Central memory CD8-positive, alpha-beta T cell (primary cell): Measurements from ENCODE around the gene DQX1.

Experiments
- ATAC-seq: fragments of 150-1000 bp; cut with Tn5 transposase; replicated peaks from 2 replicates; pipeline ENCODE4 v1.10.0; 2022; ENCODE audit warnings: mild to moderate bottlenecking, moderate FRiP score, moderate number of reproducible peaks; ENCODE audit not compliant: poor library complexity, severe bottlenecking; ENCODE audit errors: extremely low read depth
- DNase-seq, 2 donors: peaks; one replicate each; pipeline ENCODE4 v3.0.0; 2021; ENCODE audit warnings: low spot score in 2 of 2
- H3K27ac Mint-ChIP-seq: one replicate; pipeline ENCODE4 v1.8.0; 2022; ENCODE audit warnings: low read depth, mild to moderate bottlenecking, moderate library complexity, mixed read lengths
- H3K27me3 Mint-ChIP-seq: one replicate; pipeline ENCODE4 v1.8.0; 2022; ENCODE audit warnings: mixed read lengths
- H3K36me3 Mint-ChIP-seq: one replicate; pipeline ENCODE4 v1.8.0; 2022; ENCODE audit warnings: mild to moderate bottlenecking, moderate library complexity, mixed read lengths; ENCODE audit not compliant: insufficient read depth
- H3K4me1 Mint-ChIP-seq: one replicate; pipeline ENCODE4 v1.8.0; 2022; ENCODE audit warnings: mixed read lengths
- H3K4me3 Mint-ChIP-seq: one replicate; pipeline ENCODE4 v1.8.0; 2022; ENCODE audit warnings: mild to moderate bottlenecking, moderate library complexity, mixed read lengths
- H3K9me3 Mint-ChIP-seq: one replicate; pipeline ENCODE4 v1.8.0; 2022; ENCODE audit warnings: mixed read lengths

DQX1 gene

DNA sequence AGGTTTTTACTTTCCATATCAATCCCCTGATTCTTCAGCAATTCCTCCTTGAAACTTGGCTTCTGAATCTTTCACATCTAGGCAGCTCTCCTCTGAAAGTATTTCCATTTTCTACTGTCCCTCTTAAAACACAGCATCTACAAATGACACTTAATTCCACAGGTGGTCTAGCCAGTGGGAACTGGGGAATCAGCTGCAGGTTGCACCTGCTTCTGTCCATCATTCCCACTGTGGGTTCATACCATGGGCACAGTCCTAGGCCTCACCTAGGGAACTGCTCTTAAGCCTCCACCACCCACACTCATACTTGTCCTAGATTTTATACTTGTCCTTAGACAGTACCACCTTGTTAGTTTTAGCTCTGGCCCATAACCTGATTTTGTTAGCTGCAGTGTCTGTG, 25.5 kb upstream of the DQX1 start:
- no peaks in the 10 kb centered on the region for H3K9me3 Mint-ChIP-seq
- peaks cover 12% of the 10 kb centered on the region for H3K4me1 Mint-ChIP-seq
- H3K4me3 Mint-ChIP-seq, result no peak overlapping the region
- no peak overlapping the region for H3K27ac Mint-ChIP-seq
- no peak for ATAC-seq
- peaks cover 27% of the 10 kb centered on the region for H3K36me3 Mint-ChIP-seq
- DNase-seq, result no peak
- peaks cover 47% of the 10 kb centered on the region for H3K27me3 Mint-ChIP-seq

DNA sequence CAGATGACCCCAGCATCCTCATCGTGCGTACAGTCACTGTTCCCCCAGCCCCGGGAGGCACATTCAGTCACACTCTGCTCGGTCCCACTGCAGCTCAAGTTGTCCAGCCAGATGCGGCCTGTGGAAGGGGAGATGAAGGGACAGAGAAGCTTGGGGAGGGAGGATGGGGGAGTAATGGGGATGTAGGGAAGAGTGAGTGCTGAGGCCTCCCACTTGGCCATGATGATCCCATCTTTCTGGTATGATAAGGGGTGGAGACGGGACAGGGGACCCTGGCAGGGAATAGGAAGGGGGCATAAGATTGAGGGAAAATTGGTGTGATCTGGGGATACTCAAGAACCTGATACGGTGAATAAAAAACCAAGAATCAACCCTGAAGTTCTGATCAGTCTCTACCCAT, 24.2 kb upstream of the DQX1 start:
- DNase-seq (no peak), ATAC-seq (no peak)
- no peaks in the 10 kb centered on the region for H3K9me3 Mint-ChIP-seq
- no peak overlapping the region for H3K27ac Mint-ChIP-seq
- H3K36me3 Mint-ChIP-seq, result peaks cover 19% of the 10 kb centered on the region
- H3K4me3 Mint-ChIP-seq, result no peak overlapping the region
- peaks cover 47% of the 10 kb centered on the region for H3K27me3 Mint-ChIP-seq
- H3K4me1 Mint-ChIP-seq, result peaks cover 8% of the 10 kb centered on the region

DNA sequence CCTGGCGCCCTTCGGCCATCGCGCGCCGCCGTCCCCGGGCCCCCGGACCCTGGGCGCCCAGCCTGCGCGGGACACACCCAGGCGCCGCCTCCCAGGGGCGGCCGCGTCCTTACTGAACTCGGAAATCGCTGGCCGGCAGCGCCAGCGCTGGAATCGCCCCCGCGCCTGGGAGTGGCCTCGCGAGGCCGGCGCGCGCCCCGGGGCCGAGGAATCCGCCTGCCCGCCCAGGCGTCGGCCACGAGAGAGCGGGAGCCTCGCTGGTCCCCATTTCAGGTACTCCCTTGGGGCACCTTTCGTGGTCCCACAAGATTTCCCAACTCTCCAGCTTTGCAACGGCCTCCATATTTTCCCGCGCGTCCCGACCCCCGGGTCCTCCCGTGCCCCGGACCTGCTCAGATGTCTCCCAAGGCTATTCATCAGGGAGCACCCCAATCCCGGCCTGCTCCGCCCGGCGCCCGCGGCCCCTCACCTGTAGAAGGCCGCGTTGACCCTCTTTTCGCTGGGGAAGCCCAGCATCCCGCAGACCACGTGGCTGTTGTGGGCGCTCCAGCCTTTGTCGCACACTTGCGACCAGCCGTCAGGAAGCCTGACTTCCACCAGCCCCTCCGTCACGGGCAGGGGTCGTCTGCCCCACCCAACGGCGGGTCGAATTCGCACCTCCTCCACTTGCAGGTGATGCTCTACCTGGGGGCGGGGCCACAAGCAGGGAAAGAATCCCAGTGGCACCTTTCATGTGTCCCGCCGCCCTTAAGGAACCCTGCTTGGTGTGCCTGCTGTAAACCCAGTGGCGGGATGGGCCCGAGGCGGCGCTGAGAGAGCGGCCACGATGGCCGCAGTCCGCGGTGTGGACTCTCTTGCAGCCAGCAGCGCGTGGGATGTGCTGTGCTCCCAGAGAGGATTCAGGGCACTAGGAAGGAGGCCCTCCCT, 23.1 kb upstream of the DQX1 start:
- Mint-ChIP-seq H3K4me1 (peaks cover 5% of the 10 kb centered on the region), H3K9me3 (no peaks in the 10 kb centered on the region), H3K4me3 (peak overlapping the region; percentile 21), H3K27me3 (peaks cover 47% of the 10 kb centered on the region), H3K36me3 (peaks cover 9% of the 10 kb centered on the region), H3K27ac (no peak overlapping the region)
- ATAC-seq (no peak), DNase-seq (no peak)

DNA sequence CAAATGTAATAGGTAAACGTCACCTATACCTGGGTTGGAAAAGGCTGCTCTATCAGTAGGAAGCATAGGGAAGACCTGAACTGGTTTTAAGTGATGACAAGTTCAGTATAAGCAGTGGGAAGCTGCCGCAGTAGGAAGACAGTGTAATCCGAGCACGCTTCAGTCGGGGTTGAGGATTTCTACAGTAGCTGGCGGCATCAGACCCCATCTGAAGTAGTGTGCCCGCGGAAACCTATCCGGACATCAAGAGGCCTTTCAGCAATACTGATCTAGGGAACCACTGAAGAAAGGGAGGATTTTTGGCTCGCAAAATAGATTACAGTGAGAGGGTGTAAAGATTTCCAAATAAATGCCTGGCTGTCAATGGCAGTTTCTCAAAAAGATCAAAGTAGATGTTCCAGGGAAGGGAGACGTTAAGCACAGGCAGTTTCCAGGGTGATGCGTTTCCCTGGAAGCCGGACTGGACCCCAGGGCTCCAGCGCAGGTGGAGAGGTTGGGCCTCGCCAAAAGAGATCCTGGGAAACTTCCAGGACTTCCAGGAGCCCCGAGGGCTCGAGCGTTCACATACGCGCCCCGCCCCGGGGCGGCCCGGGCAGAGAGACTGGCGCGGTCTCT, 22.4 kb upstream of the DQX1 start:
- Mint-ChIP-seq H3K4me3 (peak overlapping the region; percentile 40), H3K4me1 (peaks cover under 1% of the 10 kb centered on the region), H3K9me3 (no peaks in the 10 kb centered on the region), H3K36me3 (peaks cover 3% of the 10 kb centered on the region), H3K27me3 (peaks cover 48% of the 10 kb centered on the region), H3K27ac (no peak overlapping the region)
- ATAC-seq (no peak), DNase-seq (no peak)

DNA sequence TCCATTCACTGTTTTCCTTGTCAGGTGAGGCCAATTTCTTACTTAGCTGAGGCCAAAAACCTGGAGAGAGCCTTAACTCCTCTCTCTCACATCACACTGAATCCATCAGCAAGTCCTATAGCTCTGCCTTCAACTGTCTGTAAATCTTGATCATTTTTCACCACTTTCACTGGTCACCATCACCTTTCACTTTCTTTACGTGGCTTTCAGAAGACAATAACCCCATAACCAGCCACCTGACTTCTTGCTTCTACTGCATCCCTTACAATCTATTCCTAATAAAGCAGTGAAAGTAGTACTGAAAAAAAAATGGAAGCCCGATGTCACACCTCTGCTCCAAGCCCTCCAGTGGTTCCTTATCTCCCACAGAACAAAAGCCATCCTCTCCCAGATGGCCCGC, 20.0 kb upstream of the DQX1 start:
- no peaks in the 10 kb centered on the region for H3K9me3 Mint-ChIP-seq
- H3K4me3 Mint-ChIP-seq, result no peak overlapping the region
- ATAC-seq (no peak), DNase-seq (no peak)
- H3K27me3 Mint-ChIP-seq, result peaks cover 55% of the 10 kb centered on the region
- no peaks in the 10 kb centered on the region for H3K4me1 Mint-ChIP-seq
- H3K27ac Mint-ChIP-seq, result no peak overlapping the region
- no peaks in the 10 kb centered on the region for H3K36me3 Mint-ChIP-seq

DNA sequence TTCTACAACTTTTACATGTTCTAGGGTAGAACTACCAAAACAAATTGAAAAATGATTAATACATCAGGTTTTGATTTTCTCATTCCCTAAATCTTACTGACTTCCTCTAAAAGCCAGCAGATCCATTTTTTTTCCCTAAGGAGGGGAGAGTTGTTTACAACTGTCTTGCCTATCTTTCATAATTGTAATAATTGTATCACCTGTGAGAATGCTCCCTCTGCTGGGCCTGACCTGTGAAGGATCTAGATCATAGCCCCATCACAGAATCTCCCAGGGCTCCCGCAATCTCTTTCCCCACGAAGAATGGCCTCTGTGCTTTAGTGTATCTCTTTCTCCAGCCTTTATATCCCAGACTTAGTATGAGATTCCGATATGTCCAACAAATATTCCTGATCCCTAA, 18.6 kb upstream of the DQX1 start:
- Mint-ChIP-seq H3K4me3 (no peak overlapping the region), H3K4me1 (no peaks in the 10 kb centered on the region), H3K36me3 (no peaks in the 10 kb centered on the region), H3K9me3 (no peaks in the 10 kb centered on the region), H3K27ac (no peak overlapping the region), H3K27me3 (peaks cover 45% of the 10 kb centered on the region)
- no peak for ATAC-seq
- no peak for DNase-seq

DNA sequence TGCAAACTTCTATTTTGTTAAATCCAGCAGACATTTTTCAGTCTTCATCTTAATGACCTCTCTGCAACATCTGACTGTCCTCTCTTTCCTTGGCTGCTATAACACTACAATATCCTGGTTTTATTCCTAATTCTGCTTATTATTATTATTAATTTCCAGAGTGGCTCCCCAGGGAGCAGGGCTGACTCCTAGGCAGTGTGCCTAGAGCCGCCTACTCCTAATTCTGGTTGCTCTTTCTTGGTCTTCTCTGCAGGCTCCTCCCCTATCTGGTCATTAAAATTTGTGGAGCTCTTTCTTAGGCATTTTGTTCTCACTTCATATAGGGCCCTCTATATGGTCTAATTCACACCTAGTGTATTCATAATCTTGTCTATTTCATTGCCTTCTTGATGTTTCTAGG, 16.9 kb upstream of the DQX1 start:
- Mint-ChIP-seq H3K27me3 (peaks cover 50% of the 10 kb centered on the region), H3K4me3 (no peak overlapping the region), H3K36me3 (no peaks in the 10 kb centered on the region), H3K9me3 (no peaks in the 10 kb centered on the region), H3K4me1 (no peaks in the 10 kb centered on the region), H3K27ac (no peak overlapping the region)
- ATAC-seq (no peak), DNase-seq (no peak)

DNA sequence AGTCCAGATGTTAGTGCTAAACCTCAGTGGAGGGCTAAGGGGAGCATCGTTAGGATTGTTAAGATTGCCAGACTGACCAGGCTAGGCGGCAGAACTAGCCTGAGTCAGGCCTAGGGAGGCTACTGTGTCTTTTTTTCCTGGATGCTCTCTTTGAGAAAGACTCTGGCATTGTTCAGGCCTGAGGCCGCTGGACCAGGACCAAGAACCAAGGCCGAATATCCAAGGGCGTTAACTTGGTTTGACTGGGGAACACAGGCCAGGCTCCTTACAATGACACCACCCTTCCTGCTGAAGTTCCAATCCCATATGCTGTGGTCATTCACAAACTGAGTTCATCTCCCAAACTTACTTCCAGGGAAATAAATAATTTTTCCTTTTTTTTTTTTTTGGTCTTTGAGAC, 14.3 kb upstream of the DQX1 start:
- Mint-ChIP-seq H3K36me3 (peaks cover 1% of the 10 kb centered on the region), H3K27ac (no peak overlapping the region), H3K27me3 (peaks cover 49% of the 10 kb centered on the region), H3K9me3 (no peaks in the 10 kb centered on the region), H3K4me1 (no peaks in the 10 kb centered on the region), H3K4me3 (no peak overlapping the region)
- ATAC-seq (no peak), DNase-seq (no peak)

DNA sequence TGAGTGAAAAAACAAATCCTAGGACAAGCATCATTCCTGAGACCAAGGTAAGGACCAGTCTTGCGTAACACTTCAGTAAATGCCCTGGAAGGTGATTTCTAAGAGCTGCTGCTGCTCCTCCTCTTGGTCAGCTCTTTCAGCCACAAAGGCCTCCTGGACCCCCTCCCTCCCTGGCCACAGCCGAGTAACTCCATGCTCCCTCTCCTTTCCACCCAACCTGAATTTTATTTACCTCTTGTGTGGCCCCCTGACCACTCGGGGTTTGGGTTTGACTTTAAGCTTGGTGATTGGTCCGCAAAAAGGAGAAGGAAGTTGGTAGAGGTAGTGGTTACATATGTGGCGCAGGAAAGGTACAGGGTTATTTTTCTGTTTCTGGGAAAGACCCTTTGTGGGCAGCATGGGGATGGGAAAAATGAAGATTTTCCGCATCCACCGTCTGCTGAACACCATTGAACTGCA, 12.9 kb upstream of the DQX1 start:
- H3K9me3 Mint-ChIP-seq, result no peaks in the 10 kb centered on the region
- H3K4me3 Mint-ChIP-seq, result no peak overlapping the region
- H3K27me3 Mint-ChIP-seq, result peaks cover 49% of the 10 kb centered on the region
- ATAC-seq, result no peak
- no peak for DNase-seq
- H3K36me3 Mint-ChIP-seq, result peaks cover 1% of the 10 kb centered on the region
- no peak overlapping the region for H3K27ac Mint-ChIP-seq
- H3K4me1 Mint-ChIP-seq, result no peaks in the 10 kb centered on the region

DNA sequence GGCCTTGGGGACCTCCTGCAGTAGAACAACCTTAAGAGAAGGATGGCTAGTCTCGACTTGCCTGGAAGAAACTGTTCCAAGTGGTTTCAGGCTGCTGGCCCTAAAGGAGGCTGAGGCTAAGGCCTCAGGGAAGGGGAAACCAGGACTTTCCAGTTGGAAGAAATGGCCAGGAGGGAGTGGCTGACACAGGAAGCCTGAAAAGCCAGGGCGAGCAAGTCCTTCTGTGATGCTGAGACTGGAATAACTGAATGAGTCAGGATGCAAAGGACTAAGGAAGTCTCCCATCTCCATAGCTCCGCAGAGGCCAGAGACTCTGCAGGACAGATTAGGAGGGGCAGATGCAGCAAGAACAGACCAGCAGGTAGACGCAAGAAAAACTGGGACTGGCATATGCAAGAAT, 11.1 kb upstream of the DQX1 start:
- Mint-ChIP-seq H3K27ac (no peak overlapping the region), H3K4me1 (peaks cover 5% of the 10 kb centered on the region), H3K27me3 (peaks cover 35% of the 10 kb centered on the region), H3K36me3 (peaks cover 3% of the 10 kb centered on the region), H3K4me3 (no peak overlapping the region), H3K9me3 (no peaks in the 10 kb centered on the region)
- ATAC-seq (no peak), DNase-seq (no peak)

DNA sequence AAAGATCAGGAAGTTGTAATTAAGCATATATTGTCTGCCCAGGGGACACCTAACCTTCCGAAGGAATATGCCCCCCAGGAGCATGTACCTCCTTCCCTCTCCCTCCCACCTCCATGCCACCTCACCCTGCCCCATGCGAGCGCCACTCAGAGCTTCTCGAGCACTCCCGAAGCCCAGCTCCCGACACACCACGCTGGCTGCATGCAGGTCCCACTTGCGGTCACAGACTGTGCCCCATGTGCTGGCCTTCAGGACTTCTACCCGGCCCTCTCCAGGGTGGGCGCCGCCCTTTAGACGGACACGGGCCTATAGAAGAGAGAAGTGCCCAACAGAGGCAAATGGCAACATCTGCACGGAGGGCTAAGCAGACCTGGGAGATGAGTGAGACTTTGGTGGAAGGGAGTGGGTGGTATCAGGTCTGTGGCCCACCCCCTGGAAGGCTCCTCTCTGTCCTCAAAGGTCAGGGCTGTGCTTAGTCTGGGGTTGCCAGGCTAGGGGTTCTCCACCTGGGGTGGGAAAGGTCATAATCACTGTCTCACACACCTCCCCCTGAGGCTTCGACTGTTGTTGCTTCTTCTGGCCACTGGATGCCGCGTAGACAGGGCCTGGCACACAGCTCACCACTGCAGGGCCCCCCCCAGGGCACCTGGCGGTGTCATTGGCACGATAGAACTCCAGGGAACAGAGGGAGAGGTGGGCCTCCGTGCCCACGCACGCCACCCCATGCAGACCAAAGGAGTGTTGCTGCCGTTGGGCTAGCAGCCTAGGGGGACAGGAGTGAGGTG, 10.3 kb upstream of the DQX1 start:
- DNase-seq (no peak), ATAC-seq (no peak)
- no peak overlapping the region for H3K27ac Mint-ChIP-seq
- no peaks in the 10 kb centered on the region for H3K9me3 Mint-ChIP-seq
- peaks cover 13% of the 10 kb centered on the region for H3K4me1 Mint-ChIP-seq
- no peak overlapping the region for H3K4me3 Mint-ChIP-seq
- peaks cover 32% of the 10 kb centered on the region for H3K27me3 Mint-ChIP-seq
- H3K36me3 Mint-ChIP-seq, result peaks cover 3% of the 10 kb centered on the region

DNA sequence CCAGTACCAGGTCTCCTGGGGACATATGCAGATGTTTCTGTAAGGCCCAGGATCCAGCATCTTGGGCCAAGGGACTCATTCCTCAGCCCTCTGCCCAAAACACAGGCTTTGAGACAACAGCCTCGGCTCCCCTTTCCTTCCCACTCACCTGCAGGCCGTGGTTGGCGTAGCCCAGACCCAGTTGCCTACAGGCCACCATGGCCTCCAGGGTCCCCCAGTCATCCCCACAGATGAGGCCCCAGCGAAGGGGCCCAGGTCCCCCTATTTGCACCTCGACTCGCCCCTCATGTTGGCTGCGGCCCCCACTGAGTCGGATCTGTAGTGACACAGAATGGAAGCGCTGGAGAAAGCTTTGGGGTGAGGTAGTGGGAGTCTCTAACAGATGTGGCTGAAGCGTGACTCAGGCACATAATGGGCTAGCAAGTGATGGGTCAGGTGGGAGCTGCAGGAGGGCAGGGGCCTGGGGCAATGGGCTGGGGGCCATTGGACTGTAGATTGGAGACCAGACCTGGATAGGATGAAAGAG, 9.5 kb upstream of the DQX1 start:
- Mint-ChIP-seq H3K4me1 (peaks cover 22% of the 10 kb centered on the region), H3K4me3 (no peak overlapping the region), H3K27ac (no peak overlapping the region), H3K36me3 (peaks cover 3% of the 10 kb centered on the region), H3K9me3 (no peaks in the 10 kb centered on the region), H3K27me3 (peaks cover 32% of the 10 kb centered on the region)
- DNase-seq (no peak), ATAC-seq (no peak)
